NCI-H146 (cell line): ENCODE measurements around the gene MFSD6L.

Experiments used
- DNase-seq: peaks from one replicate; lab custom pipeline; 2025; lab: John Stamatoyannopoulos, UW

MFSD6L gene

DNA sequence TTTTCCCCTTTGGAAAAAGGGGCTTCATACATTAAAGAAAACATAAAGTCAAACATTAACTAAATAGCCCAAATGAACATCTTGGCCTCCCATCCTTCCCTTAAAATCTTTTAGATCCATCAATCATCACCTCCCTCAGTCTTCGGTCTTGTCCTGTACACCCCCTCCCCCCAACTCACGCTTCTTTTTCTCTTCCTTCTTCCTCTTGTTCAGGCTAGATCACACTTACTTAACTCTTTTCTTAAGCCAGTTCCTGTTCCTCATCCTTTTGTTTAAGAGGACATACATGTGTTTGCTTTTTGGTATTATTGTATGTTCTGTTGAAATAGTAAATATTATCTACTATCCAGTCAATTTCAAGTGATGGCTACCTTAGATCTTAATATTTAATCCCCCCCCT is 5.5 kb downstream of the MFSD6L start:
- DNase-seq, result no peak

DNA sequence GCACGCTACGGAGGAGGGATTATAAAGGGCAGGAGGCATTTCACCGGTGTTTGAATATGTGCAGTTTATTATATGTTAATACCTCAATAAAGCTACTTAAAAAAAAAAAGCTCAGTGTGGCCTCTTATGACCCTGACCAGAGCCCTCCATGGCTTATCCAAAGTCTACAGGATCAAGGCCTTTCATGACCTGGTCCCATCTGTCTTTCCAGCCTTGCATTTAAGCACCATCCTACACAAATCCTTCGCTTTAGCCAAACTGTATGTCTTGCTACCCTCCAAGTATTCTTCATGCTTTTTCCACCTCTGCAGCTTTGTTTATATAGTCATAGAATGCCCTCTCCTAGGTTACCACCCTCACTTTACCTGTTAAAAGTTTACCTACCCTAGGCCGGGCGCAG is 6.5 kb downstream of the MFSD6L start:
- no peak for DNase-seq

DNA sequence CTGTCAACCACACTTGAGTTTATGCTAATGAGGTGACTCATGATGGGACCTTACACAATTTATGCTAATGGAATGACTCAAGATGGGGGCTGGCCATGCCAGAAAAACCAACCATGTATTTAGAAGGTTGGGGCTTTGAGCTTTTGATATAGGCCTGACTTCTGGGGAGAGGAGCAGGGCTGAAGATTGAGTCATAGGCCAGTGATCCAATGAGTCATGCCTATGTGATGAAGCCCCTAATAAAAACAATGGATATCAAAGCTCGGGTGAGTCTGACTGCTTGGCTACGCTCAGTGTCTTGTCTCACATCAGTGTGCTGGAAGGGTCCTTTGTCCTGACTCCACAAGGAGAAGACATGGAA is 7.3 kb downstream of the MFSD6L start:
- DNase-seq, result no peak

DNA sequence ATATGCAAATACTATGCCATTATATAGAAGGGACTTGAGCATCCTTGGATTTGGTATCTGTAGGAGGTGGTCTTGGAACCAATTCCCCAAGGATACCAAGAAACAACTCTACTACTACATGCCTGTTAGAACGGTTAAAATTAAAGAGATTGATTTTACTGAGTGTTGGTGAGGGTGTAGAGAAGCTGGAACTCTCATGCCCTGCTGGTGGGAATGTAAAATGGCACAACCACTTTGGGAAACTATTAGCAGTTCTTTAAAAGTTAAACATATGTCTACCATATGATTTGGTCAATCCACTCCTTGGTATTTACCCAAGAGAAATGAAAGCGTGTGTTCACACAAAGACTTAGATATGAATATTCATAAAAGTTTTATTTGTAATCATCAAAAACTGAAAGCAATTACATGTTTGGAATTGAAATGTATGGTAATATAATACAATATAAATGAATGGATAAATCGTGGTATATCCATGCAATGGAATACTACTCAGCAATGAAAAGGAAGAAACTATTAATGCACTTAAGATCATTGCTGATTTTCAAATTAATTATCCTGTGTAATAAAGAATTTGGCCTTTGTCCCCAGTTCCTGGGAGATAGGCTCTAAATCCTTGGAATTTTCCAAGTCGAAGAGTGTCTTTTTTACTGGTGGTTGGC is 7.8 kb downstream of the MFSD6L start:
- no peak for DNase-seq

DNA sequence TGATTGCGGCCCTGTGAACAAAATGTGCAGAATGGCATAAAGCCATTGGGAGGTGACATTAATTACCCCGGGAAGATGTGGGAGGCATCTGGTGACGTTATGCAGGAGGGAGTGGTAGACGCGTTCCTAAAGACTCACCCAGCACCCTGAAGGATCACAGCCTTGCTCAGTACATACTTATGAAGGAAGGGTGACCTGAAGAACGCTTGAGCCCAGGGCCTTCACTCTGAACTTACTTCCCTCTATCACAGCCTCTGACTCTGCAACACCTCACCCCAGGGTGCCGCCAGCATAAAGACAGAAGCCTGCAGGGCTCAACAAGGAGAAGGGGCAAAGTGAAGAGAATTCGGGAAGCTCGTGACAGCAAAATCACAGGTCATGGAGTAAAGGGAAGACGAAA is 9.4 kb downstream of the MFSD6L start:
- peak; percentile 18 for DNase-seq

DNA sequence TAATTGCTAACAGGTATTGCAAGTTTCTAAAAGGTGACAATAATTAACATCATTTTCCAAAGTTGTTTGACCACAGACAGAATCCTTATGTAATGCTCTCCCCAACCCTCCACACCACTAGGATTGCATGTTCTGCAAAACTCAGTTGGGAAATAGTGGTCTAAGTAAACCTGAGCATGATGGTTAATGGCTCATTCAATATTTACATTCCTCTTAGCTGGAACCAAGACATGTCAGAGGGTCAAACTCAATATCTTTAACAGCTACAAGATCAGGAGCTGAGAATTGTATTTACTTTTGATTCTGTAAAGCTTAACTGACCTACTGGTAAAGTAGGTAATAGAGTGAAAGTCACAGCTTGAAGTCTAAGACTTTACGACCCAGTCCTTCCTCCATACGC is 10.2 kb downstream of the MFSD6L start:
- no peak for DNase-seq

DNA sequence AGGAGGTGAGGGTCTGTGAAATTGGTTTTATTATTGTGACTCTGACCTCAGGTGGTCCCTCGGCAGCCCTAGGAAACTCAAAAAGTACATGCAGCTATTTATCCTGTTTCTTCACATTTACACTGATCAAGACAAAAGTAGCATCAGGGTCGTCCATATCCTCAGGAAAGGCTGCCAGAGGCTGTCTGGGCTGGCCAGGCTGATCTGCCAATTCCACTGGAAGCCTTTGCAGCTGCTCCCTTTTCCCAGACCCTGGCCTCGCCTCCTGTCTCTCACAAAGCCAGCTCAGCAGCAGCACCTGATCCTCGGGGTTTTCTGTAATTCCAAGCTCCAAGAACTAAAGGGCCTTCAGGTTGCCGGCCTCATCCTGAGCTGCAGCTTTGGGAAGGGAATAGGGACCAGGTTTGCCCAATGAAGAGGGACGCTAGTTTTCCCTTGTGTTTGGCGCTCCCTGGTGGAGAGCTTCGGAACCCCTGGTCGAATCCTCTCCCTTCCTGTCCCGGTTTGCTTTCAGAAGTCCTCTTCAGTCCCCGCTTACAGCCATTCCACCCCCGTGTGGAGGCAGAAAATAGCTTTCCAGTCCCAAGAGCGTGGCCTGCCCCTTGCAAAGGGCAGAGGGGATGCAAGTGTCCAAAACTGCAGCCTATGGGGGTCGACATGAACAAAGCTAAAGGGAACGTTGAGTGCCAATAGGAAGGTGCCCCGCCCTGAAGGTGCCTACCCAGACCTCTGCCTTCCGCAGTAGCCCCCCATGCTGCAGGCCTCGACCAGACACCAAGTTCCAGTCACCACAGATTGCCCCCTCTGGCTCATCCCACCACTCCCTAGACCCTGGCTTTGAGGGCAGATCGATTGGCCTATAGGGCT is 13.4 kb downstream of the MFSD6L start:
- DNase-seq, result peak; percentile 65

DNA sequence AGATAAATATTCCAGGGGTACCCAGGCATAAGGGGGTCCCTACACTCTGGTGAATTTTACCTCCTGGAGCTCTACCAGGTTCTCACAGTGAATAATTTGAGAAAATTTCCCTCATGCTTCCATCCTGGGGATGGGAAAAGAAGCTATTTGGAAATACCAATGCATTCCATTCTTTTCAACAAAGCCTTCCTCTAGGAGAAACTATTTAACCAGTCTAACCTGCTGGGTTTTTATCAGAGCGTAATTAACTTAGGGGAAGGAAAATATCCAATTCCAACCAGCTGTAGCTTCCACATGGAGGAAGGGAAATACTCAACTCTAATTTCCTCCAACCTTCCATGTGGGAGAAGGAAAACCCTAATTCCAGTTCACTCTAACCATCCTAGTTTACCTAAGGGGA is 17.0 kb downstream of the MFSD6L start:
- DNase-seq, result no peak

DNA sequence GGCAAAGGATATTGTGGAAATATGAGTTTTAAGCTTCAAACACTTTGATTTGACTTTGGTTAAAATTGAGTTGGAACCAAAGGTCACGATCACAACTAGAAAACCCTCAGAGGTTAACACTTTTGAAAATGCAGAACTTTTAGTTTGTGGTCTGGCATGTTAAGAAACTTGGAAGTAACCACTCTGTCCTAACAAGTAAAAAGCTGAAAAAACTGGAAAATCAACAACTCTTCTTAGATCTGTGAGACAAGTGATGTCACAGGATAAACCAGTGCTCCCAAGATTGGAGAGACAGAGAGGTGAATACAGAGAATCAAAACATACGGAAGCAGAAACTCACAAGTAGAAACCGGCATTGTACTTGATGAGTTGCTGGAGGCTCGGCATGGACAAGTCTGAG is 17.4 kb downstream of the MFSD6L start:
- no peak for DNase-seq

DNA sequence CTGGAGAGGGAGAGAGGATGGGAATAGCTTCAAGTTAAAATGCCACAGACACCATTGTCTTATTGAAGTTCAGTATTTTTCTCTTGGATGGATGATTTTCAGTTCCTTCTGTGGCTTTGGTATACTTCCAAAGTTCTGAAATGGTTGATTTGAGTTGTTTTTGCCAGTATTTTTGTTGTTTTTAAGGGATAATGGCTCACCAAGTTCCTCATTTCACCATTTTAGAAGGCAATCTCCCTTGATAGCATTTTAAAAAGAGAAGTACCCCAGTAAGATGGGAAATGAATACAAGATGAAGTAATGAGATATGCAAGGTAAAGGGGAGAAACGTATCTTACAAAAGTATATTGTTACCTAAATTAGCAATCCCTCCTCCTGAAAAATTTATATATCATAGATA is 22.3 kb downstream of the MFSD6L start:
- no peak for DNase-seq

DNA sequence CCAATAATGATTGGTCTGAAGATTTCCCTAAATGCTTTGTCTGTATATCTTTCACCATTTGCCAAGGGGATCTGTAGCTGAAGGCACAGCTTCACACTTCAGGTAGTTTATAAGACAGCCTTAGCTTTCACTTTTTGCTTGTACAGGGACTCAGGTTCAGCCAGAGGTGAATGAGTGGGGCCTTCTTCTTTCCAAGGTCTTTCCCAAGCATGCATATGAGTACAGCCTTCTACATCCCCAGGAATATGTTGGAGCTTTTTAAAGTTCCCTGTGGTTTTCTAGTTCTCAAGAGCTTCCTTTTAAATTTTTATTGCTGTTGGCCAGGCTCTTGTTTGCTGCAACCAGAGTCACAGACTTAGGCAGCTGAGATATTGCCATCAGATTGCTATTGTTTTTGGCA is 22.9 kb downstream of the MFSD6L start:
- DNase-seq, result no peak

DNA sequence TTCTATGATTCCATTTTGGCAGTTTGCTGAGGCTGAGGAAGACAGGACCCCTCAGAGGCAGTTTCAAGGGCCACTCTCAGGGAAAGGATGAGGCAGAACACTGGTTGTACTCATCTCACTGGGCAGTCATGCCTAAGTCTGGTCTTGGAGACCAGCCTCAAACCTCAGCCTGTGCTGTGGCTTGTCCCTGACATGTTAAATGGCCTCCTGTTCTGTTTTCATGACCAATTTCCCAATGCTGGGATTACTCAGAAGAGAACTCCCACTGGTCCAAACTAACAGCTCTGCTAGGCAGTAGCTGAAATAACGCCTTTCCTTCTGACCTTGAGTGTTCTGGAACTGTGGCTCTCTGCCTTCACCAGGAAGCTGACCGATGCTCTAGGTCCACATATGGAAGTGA is 32.4 kb downstream of the MFSD6L start:
- DNase-seq, result no peak

DNA sequence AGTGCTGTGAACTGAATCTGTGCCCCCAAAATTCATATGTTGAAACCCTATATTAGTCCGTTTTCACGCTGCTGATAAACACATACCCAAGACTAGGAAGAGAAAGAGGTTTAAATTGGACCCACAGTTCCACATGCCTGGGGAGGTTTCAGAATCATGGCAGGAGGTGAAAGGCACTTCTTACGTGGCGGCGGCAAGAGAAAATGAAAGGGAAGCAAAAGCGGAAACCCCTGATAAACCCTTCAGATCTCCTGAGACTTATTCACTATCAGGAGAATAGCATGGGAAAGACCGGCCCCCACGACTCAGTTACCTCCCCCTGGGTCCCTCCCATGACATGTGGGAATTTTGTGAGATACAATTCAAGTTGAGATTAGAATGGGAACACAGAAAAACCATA is 37.2 kb downstream of the MFSD6L start:
- DNase-seq, result no peak

DNA sequence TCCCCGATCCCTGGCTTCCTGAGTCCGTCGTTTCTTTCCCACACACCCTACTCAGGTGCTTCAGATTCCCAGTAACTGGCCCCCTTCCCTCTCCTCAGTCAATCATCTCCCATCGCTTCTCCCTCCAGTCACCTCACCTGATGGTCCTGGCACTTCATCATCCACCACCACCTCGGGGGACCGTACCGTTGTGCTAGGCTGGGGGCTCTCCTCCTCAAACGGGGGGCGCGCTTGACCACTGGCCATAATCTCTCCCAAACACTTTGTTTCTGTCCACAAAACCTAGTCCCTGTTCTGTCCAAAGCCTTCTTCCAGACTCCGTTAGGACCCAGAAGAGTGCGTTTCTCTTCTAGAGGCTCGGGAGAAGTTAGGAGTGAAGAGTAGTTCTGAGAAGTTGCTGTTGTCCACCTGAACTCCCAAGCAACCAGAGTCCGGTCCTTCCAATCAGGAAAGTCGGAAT is 41.0 kb downstream of the MFSD6L start, which contains the start of gene SPDYE4:
SPDYE4 (minus strand) TSS at position 410 of the 460 bp plus-strand sequence; CDS start at position 246, 164 bp downstream.
- no peak for DNase-seq

DNA sequence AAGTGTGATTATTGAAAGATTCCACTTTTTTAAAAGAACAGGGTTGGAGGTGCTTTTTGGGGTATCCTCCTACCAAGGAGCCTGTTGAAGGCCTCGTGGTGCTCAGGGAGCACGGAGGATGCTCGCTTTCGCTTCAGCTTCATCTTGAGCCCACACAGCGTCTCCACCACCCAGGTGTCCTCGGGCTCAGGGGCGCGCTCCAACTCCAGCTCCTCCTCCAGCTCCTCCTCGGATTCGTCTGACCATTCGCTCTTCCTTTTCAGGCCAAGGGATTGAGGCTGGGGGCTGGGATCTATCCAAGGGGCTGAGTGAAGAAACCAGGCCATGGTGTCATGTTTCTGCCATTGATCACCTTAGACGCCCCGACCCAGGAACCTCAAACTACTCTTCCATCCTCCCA is 42.0 kb downstream of the MFSD6L start:
- DNase-seq, result no peak

DNA sequence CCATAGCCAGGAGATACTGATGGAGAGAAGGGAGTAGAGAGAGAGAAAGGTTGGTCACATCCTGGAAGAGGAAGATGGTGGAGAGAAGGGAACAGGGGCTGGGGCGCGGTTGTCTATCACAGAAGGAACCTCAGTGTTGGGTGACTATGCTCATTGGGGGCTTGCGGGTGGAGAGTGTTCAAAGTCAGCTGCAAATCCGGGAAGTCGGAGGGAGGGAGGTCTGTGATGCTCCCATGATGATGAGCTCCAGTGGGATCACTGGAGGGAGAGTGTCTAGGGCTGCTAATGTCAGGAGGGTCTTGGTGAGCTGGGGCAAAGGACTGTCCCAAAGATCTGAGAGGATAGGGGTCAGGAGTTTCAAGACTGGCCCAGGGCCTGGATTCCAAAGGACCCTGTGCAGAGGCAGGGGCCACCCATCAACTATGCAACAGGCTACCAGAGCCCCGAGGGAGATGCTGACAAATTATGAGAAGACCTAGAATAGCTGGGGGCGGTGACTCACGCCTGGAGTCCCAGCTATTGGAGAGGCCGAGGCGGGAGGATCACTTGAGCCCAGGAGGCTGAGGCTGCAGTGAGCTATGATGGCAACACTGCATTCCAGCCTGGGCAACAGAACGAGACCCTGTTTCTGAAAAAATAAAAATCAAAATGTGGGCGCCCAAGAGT is 43.4 kb downstream of the MFSD6L start:
- no peak for DNase-seq

DNA sequence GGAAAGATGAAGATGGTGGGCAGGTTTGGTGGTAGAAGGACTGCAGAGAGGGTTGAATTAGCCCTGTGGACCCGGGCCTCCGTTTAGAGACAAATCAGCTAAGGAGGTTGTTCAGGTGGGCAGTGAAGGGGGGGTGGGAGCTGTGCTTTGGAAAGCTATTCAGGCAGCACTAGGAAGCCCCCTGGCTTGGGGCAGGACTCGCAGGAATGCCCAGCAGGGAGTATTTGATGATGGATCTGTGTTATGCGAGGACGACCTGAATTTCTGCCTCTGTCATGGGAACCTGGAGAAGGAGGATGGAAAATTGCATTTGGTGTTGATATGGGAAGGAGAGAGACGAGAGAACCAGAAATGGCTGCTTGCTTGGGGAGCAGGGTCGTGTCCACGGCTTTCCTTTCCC is 44.3 kb downstream of the MFSD6L start:
- no peak for DNase-seq

DNA sequence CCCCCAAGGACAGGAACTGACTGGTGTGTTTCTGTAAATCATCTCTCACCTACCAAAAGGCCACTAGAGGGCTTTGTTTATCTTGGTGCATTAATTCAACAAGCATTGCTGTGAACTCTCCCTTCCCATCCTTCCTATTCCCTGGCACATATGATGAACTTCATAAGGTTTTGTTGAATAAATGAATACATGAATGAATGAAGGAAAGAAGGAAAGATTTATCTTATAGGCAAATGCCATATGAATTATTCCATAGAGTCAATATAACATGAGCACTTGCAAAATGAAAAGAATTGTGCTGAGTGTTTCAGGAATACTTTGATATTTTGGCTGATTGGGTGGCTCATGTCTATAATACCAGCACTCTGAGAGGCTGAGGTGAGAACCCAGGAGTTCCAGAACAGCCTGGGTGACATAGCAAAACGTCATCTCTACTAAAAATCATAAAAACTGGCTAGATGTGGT is 45.2 kb downstream of the MFSD6L start:
- DNase-seq, result peak; percentile 46

DNA sequence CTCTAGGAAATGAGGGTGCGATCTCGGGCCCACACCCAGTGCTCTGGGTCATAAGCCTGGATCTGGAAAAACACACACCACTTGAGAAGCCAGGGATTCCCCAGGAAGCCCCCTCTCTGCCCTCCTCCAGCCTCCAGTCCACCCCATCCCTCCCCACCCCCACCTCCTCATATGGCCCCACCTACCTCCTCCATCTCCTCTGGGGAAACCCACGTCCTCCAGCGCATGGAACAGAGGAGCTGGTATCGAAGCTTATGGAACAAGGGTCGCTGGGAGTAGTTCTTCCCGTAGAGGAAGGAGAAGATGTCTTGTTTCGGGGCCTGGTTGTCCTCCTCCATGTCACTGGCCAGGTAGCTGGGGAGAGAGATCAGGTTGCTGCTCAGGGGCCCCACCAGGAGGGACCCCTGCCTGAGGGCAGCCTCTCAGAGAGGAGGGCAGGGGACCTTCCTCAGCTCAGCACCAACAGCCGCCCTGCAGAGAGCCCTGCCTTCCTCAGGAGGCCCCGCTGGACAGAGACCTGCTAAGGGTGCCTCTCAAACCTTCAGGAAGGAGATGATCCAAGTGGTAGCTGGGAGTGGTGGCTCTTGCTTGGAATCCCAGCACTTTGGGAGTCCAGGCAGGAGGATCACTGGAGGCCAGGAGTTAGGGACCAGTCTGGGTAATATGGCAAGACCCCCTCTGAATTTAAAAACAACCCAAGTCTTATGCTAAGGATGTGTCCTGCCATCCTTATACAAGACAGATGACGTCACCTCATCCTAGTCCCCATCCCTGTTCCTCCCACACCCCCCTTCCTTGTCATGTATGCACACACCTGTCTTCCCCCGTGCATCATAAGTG is 45.8 kb downstream of the MFSD6L start:
- no peak for DNase-seq

DNA sequence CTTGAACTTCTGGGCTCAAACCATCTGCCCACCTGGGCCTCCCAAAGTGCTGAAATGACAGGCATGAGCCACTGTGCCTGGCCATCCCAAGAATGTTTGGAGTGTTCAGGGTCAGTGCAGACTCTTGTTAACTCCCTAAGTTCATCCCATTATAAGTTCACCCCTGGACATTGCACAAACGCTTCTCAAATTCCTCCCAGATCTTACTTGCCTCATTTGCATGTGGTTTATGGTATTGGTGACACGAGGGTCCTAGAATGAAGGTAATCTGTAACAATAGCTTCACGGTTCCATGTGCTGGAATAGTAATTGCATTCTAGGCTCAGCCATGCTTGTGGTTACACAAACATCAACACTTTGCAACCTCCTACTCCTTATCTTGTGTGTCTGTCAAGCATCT is 49.5 kb downstream of the MFSD6L start:
- DNase-seq, result no peak

DNA sequence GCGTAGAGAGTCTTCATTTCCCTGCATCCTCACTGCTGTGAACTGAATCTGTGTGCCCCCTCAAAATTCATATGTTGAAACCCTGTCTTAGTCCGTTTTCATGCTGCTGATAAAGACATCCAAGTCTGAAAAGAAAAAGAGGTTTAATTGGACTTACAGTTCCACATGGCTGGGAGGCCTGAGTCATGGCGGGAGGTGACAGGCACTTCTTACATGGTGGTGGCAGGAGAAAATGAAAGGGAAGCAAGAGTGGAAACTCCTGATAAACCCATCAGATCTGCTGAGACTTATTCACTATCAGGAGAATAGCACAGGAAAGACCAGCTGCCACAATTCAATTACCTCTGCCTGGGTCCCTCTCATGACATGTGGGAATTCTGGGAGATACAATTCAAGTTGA is 51.4 kb downstream of the MFSD6L start:
- DNase-seq, result no peak
